Measurements from ENCODE around the gene WWOX. TPM values are rescaled to one million over a fixed set of nuclear protein-coding genes. Genes with fewer than 3 reads are reported as not detected.
A peak's percentile ranks its signal among the peaks of the same experiment; 100 is the strongest.

The WWOX gene
- total and polyA plus RNA-seq, 10 donors, result 5.9 to 90.3 (median 26.4) TPM

- intact Hi-C loops (cut with DNase I; ENCODE audit: low total_unique reads), result no loop called here
- H3K27ac ChIP-seq, result no peak overlapping the region
- no peaks in the 10 kb centered on the region for H3K9me3 ChIP-seq
- WGBS, 5 donors, result 76 to 90% (median 86%) methylated on average over 7 of the region's 7 CpGs
- H3K36me3 ChIP-seq, result no peaks in the 10 kb centered on the region
- no peak overlapping the region for H3K4me3 ChIP-seq
- no peak for DNase-seq
- no peaks in the 10 kb centered on the region for H3K27me3 ChIP-seq (replicated peaks in 1 of 7)
- H3K4me1 ChIP-seq, result peaks cover 0 to 15% (median 6%) of the 10 kb centered on the region in 6 donors
- TF ChIP-seq CTCF (IDR thresholded peaks at IDR 0.05 in 8 of 11, conservative IDR thresholded peaks at IDR 0.05 in 3 of 11), result no peak
- TF ChIP-seq POLR2AphosphoS5 (IDR thresholded peaks at IDR 0.05), result no peak
- TF ChIP-seq POLR2A (IDR thresholded peaks at IDR 0.05), result no peak
These were observed 909.4 kb downstream of the WWOX start for GRCh38 chr16:79008869-79009179.

GRCh38 chr16:79009896-79010295 lies 910.4 kb downstream of the WWOX start:
- peaks cover 0 to 15% (median 6%) of the 10 kb centered on the region in 6 donors for H3K4me1 ChIP-seq
- no peaks in the 10 kb centered on the region for H3K9me3 ChIP-seq
- no peak overlapping the region for H3K27ac ChIP-seq
- H3K36me3 ChIP-seq, result no peaks in the 10 kb centered on the region
- 87 to 96% (median 92%) methylated on average over 4 of the region's 4 CpGs for WGBS, 5 donors
- no peak for DNase-seq
- TF ChIP-seq POLR2A (IDR thresholded peaks at IDR 0.05), result no peak
- TF ChIP-seq POLR2AphosphoS5 (IDR thresholded peaks at IDR 0.05), result no peak
- TF ChIP-seq CTCF (IDR thresholded peaks at IDR 0.05 in 8 of 11, conservative IDR thresholded peaks at IDR 0.05 in 3 of 11), result no peak
- intact Hi-C loops (cut with DNase I; ENCODE audit: low total_unique reads), result no loop called here
- H3K4me3 ChIP-seq, result no peak overlapping the region
- no peaks in the 10 kb centered on the region for H3K27me3 ChIP-seq (replicated peaks in 1 of 7)

GRCh38 chr16:79011282-79011681 lies 911.8 kb downstream of the WWOX start:
- peaks cover 0 to 15% (median 6%) of the 10 kb centered on the region in 6 donors for H3K4me1 ChIP-seq
- no peaks in the 10 kb centered on the region for H3K9me3 ChIP-seq
- no peak overlapping the region for H3K27ac ChIP-seq
- no peak for TF ChIP-seq POLR2A (IDR thresholded peaks at IDR 0.05)
- no peak for TF ChIP-seq POLR2AphosphoS5 (IDR thresholded peaks at IDR 0.05)
- no peak for TF ChIP-seq CTCF (IDR thresholded peaks at IDR 0.05 in 8 of 11, conservative IDR thresholded peaks at IDR 0.05 in 3 of 11)
- no peak for DNase-seq
- intact Hi-C loops (cut with DNase I; ENCODE audit: low total_unique reads), result no loop called here
- no peaks in the 10 kb centered on the region for H3K36me3 ChIP-seq
- no peaks in the 10 kb centered on the region for H3K27me3 ChIP-seq (replicated peaks in 1 of 7)
- H3K4me3 ChIP-seq, result no peak overlapping the region
- WGBS, 5 donors, result 93 to 96% (median 95%) methylated on average over 3 of the region's 3 CpGs

- Histone ChIP-seq H3K4me1 (peaks cover 0 to 15% (median 6%) of the 10 kb centered on the region in 6 donors), H3K9me3 (no peaks in the 10 kb centered on the region), H3K36me3 (no peaks in the 10 kb centered on the region), H3K27me3 (replicated peaks in 1 of 7) (no peaks in the 10 kb centered on the region), H3K4me3 (no peak overlapping the region), H3K27ac (no peak overlapping the region)
- 45 to 69% (median 49%) methylated on average over 15 of the region's 15 CpGs for WGBS, 5 donors
- TF ChIP-seq POLR2AphosphoS5 (IDR thresholded peaks at IDR 0.05), result peak in 1 of 3 donors; percentile 16
- no peak for TF ChIP-seq CTCF (IDR thresholded peaks at IDR 0.05 in 8 of 11, conservative IDR thresholded peaks at IDR 0.05 in 3 of 11)
- no peak for DNase-seq
- intact Hi-C loops (cut with DNase I; ENCODE audit: low total_unique reads), result no loop called here
These were observed 913.4 kb downstream of the WWOX start for GRCh38 chr16:79012671-79013434.
